ENCODE data around the gene TEPSIN.
"Not testable (repeated sequence)": the region's sequence is repeated elsewhere in the genome, so short reads cannot be mapped to it uniquely, and the experiment has no call there.

The TEPSIN gene

DNA sequence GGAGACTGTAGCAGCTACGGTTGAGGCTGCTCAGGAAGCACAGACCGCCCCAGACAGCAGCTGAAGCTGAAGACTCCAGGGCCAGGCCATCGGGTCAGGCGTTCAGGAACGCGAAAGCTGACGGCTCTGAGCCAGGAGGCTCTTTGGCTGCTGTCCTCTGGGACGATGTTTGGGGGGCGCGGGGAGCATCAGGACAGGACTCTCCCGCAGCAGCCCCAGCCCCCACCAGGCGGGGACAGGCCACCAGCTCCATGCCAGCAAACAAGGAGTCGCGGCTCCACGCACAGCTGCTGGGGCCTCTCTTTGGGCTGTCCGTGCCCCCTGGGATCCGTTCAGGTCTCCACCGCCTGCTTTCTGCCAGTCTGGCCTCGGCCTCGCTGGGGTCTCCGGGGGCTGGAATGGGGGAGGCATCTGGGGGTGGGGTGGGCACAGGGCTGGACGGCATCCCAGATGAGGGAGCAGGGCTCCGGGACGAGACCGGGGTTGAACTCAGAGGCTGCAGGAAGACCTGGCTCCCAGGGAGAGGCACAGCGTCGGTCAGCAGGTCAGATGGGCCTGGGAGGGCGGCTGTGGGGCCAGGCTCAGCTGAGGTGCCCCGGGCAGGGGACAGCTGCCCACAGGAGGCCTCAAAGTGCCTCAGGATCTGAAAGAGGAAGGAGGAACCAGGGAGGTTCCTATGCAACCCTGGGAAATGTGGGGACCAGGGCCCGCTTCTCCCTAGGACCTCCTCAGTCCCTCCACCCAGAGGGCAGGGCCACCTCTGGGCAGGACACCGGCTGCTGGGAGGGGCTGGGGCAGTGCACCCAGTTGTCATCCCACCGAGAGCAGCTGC lies 9.8 kb downstream of the TEPSIN start:
- H3K27ac ChIP-seq = no peak overlapping the region
- H3K36me3 ChIP-seq = peaks cover 17 to 59% (median 55%) of the 10 kb centered on the region in 3 donors
- TF ChIP-seq, protein P1, sequence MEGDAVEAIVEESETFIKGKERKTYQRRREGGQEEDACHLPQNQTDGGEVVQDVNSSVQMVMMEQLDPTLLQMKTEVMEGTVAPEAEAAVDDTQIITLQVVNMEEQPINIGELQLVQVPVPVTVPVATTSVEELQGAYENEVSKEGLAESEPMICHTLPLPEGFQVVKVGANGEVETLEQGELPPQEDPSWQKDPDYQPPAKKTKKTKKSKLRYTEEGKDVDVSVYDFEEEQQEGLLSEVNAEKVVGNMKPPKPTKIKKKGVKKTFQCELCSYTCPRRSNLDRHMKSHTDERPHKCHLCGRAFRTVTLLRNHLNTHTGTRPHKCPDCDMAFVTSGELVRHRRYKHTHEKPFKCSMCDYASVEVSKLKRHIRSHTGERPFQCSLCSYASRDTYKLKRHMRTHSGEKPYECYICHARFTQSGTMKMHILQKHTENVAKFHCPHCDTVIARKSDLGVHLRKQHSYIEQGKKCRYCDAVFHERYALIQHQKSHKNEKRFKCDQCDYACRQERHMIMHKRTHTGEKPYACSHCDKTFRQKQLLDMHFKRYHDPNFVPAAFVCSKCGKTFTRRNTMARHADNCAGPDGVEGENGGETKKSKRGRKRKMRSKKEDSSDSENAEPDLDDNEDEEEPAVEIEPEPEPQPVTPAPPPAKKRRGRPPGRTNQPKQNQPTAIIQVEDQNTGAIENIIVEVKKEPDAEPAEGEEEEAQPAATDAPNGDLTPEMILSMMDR (IDR thresholded peaks at IDR 0.05) = no peak
- intact Hi-C loops (cut with DNase I; ENCODE audit: low total_unique reads) = no loop called here
- no peak overlapping the region for H3K4me3 ChIP-seq
- no peaks in the 10 kb centered on the region for H3K27me3 ChIP-seq
- H3K9me3 ChIP-seq = no peaks in the 10 kb centered on the region
- no peak for DNase-seq
- no peaks in the 10 kb centered on the region for H3K4me1 ChIP-seq

DNA sequence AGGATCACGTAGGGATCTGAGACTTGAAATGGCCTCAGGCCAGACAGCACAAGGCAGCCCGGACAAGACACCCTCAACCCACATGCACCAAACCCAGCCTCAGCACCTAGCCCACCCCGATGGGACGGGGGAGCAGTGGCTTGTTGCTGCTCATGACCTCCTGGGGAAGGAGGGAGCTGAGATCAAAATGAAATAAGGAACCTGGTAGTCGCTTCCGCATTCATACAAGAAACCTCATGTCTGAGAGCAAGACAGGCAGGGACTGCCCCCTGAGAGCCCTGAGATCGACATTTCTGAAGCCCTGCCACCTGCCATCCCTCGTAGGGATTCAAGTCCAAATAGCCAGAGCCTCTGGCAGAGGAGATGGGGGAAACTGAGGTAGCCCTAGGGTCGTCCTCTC lies 10.4 kb downstream of the TEPSIN start:
- Histone ChIP-seq H3K36me3 (peaks cover 17 to 52% (median 49%) of the 10 kb centered on the region in 3 donors), H3K27ac (no peak overlapping the region), H3K27me3 (no peaks in the 10 kb centered on the region), H3K4me3 (no peak overlapping the region), H3K4me1 (peaks cover 0 to 6% (median 4%) of the 10 kb centered on the region in 4 donors), H3K9me3 (no peaks in the 10 kb centered on the region)
- intact Hi-C loops (cut with DNase I; ENCODE audit: low total_unique reads) = no loop called here
- DNase-seq = no peak
- TF ChIP-seq, protein P1 (IDR thresholded peaks at IDR 0.05) = no peak

DNA sequence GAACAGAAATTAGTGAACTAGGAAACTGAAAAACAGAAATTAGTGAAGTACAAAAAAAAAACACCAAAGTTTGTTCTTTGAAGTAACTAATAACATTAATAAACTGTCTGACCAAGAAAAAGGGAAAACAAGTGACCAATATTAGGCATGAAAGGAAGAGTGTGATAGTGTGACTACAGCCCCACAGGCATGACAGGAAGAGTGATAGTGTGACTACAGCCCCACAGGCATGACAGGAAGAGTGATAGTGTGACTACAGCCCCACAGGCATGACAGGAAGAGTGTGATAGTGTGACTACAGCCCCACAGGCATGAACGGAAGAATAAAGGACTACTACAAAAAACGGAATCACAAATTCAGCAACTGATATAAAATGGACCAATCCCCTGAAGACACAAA lies 11.2 kb downstream of the TEPSIN start:
- H3K36me3 ChIP-seq = peaks cover 17 to 44% (median 41%) of the 10 kb centered on the region in 3 donors
- intact Hi-C loops (cut with DNase I; ENCODE audit: low total_unique reads); H3K9me3 ChIP-seq; H3K27me3 ChIP-seq; H3K4me3 ChIP-seq; H3K4me1 ChIP-seq; DNase-seq; H3K27ac ChIP-seq: not testable (repeated sequence)

DNA sequence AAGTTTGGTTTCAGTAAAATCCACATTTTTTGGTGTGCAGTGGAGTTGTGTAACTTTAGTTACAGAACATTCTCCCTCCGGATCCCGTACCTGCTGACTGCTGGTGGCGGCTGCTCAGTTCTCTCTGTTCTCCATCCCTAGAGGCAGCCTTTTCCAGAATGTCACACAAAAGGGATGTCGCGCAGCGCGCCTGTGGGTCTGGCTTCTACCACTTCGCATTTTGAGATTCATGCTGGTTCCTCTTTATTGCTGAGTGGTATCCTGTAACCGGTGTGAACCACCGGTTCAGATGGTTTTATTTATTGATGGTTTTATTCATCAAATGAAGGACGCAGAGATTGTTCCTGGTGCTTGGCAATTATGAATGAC lies 15.1 kb downstream of the TEPSIN start:
- peaks cover 6 to 21% (median 21%) of the 10 kb centered on the region in 4 donors for H3K4me1 ChIP-seq
- peaks cover 0 to 17% (median 3%) of the 10 kb centered on the region in 3 donors for H3K36me3 ChIP-seq
- H3K27me3 ChIP-seq = no peaks in the 10 kb centered on the region
- H3K27ac ChIP-seq = peak overlapping the region; percentile 55 to 65
- intact Hi-C loops (cut with DNase I; ENCODE audit: low total_unique reads) = loop anchor here (2.0 kb wide), 1 partner anchor 15 kb away; the partner anchor contains the start of genes NDUFAF8 and TEPSIN
- no peaks in the 10 kb centered on the region for H3K9me3 ChIP-seq
- DNase-seq = no peak
- TF ChIP-seq, protein P1 (IDR thresholded peaks at IDR 0.05) = no peak
- H3K4me3 ChIP-seq = peak overlapping the region; percentile 64 to 86

DNA sequence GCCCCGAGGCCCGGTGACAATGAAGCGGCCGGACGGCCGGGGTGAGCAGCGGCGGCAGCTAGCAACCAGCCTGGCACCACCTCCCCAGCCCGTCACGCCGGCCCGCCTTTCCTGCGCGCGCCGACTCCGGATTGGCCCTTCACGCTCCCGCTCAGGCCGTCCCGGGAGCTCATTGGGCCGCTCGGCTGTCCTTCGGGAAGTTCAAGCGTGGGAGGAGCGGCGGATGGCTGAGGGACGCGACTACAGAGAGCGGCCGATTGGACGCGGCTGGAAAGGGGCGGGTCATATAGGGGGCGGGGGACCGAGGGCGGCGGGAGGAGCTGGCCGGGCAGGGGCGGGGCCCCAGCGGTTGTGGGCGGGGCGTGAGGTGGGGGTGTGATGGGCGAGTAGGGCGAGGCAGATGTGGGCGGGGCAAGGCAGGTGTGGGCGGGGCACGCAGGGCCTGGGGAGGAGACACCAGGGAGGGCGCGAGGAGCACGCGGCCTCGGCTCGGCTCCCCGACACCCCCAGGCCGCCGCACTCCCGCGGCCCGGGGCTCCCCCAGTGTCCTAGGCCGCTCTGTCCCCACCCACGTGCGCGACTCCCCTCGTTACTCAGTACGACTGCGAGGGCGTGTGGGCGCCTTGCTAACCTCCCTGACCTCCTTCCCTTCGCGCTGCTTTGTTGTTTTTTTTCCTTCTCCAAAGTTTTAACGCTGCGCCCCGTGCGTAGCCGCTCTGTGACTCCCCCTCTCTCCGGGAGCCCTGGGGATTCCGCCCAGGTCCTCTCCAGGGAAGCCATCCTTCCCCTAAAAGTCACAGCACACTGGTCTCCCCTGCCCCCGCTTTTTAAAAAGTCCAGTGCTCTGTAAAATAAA lies 15.7 kb downstream of the TEPSIN start, which contains the start of gene CEP131:
Gene CEP131, minus strand, starts transcription at position 60 of the 856 bp plus-strand sequence. CDS start 2,909 bp downstream, outside the sequence.
- no peaks in the 10 kb centered on the region for H3K9me3 ChIP-seq
- intact Hi-C loops (cut with DNase I; ENCODE audit: low total_unique reads) = loop anchor here (2.0 kb wide), 1 partner anchor 16 kb away; the partner anchor contains the start of genes NDUFAF8 and TEPSIN

More for the DNA sequence above, 15.7 kb downstream of the TEPSIN start, which contains the start of gene CEP131:
- TF ChIP-seq, protein P1 (IDR thresholded peaks at IDR 0.05) = no peak
- Histone ChIP-seq H3K27ac (peak within 1 kb of the TSS; percentile 55 to 65), H3K4me3 (peak within 1 kb of the TSS; percentile 64 to 86), H3K36me3 (peaks cover 0 to 17% (median 0%) of the 10 kb centered on the region in 3 donors), H3K27me3 (no peaks in the 10 kb centered on the region), H3K4me1 (peaks cover 6 to 21% (median 21%) of the 10 kb centered on the region in 4 donors)
- DNase-seq = peak; percentile 98 to 99

Measured in tibial artery (tissue), 4 donors.